ENCODE data around the gene UST.

UST gene

GRCh38 chr6:148791372-148791771, 44.5 kb downstream of the UST start:
- no peak for DNase-seq
- Mint-ChIP-seq H3K36me3 (ENCODE audit: low read depth) (peaks cover 55% of the 10 kb centered on the region), H3K9me3 (peaks cover 41% of the 10 kb centered on the region), H3K4me1 (peaks cover 24% of the 10 kb centered on the region), H3K27ac (peak overlapping the region; percentile 89), H3K4me3 (no peak overlapping the region), H3K27me3 (ENCODE audit: low read depth, poor library complexity) (no peaks in the 10 kb centered on the region)
- TF ChIP-seq CTCF (IDR thresholded peaks at IDR 0.05) = no peak

GRCh38 chr6:148793721-148794120, 46.9 kb downstream of the UST start:
- Mint-ChIP-seq H3K9me3 (peaks cover 25% of the 10 kb centered on the region), H3K4me1 (peaks cover 32% of the 10 kb centered on the region), H3K4me3 (no peak overlapping the region), H3K27ac (no peak overlapping the region), H3K27me3 (ENCODE audit: low read depth, poor library complexity) (no peaks in the 10 kb centered on the region), H3K36me3 (ENCODE audit: low read depth) (peaks cover 43% of the 10 kb centered on the region)
- DNase-seq = no peak
- TF ChIP-seq CTCF (IDR thresholded peaks at IDR 0.05) = no peak

GRCh38 chr6:148794797-148795196, 48.0 kb downstream of the UST start:
- H3K27me3 Mint-ChIP-seq (ENCODE audit: low read depth, poor library complexity) = no peaks in the 10 kb centered on the region
- no peak for DNase-seq
- H3K36me3 Mint-ChIP-seq (ENCODE audit: low read depth) = peaks cover 43% of the 10 kb centered on the region
- no peak overlapping the region for H3K4me3 Mint-ChIP-seq
- H3K9me3 Mint-ChIP-seq = peaks cover 25% of the 10 kb centered on the region
- no peak for TF ChIP-seq CTCF (IDR thresholded peaks at IDR 0.05)
- peaks cover 32% of the 10 kb centered on the region for H3K4me1 Mint-ChIP-seq
- H3K27ac Mint-ChIP-seq = no peak overlapping the region

- no peak overlapping the region for H3K4me3 Mint-ChIP-seq
- no peaks in the 10 kb centered on the region for H3K27me3 Mint-ChIP-seq (ENCODE audit: low read depth, poor library complexity)
- TF ChIP-seq CTCF (IDR thresholded peaks at IDR 0.05) = no peak
- peaks cover 28% of the 10 kb centered on the region for H3K4me1 Mint-ChIP-seq
- no peak for DNase-seq
- peaks cover 31% of the 10 kb centered on the region for H3K9me3 Mint-ChIP-seq
- peaks cover 50% of the 10 kb centered on the region for H3K36me3 Mint-ChIP-seq (ENCODE audit: low read depth)
- H3K27ac Mint-ChIP-seq = no peak overlapping the region
Observed at GRCh38 chr6:148795563-148795962, 48.7 kb downstream of the UST start.

- no peak overlapping the region for H3K27ac Mint-ChIP-seq
- H3K9me3 Mint-ChIP-seq = peaks cover 20% of the 10 kb centered on the region
- DNase-seq = no peak
- no peak for TF ChIP-seq CTCF (IDR thresholded peaks at IDR 0.05)
- H3K36me3 Mint-ChIP-seq (ENCODE audit: low read depth) = peaks cover 22% of the 10 kb centered on the region
- H3K27me3 Mint-ChIP-seq (ENCODE audit: low read depth, poor library complexity) = no peaks in the 10 kb centered on the region
- no peak overlapping the region for H3K4me3 Mint-ChIP-seq
- H3K4me1 Mint-ChIP-seq = peaks cover 16% of the 10 kb centered on the region
Observed at GRCh38 chr6:148799647-148800046, 52.8 kb downstream of the UST start.

GRCh38 chr6:148800536-148800935, 53.7 kb downstream of the UST start:
- DNase-seq = no peak
- H3K27me3 Mint-ChIP-seq (ENCODE audit: low read depth, poor library complexity) = no peaks in the 10 kb centered on the region
- no peak for TF ChIP-seq CTCF (IDR thresholded peaks at IDR 0.05)
- H3K36me3 Mint-ChIP-seq (ENCODE audit: low read depth) = peaks cover 22% of the 10 kb centered on the region
- H3K9me3 Mint-ChIP-seq = peaks cover 19% of the 10 kb centered on the region
- H3K4me1 Mint-ChIP-seq = peaks cover 16% of the 10 kb centered on the region
- no peak overlapping the region for H3K27ac Mint-ChIP-seq
- H3K4me3 Mint-ChIP-seq = no peak overlapping the region

Data from nephron progenitor cell (in vitro differentiated cells).